NB4 (cell line): ENCODE data around the gene MFF.
A peak's percentile ranks its signal among the peaks of the same experiment; 100 is the strongest.

Experiments used
- DNase-seq: peaks from one replicate; pipeline ENCODE4 v3.0.0; 2010; ENCODE audit warnings: low read depth
- H3K4me3 ChIP-seq: one replicate; pipeline ENCODE4 v1.5.1; 2011; ENCODE audit warnings: mild to moderate bottlenecking, low read depth, low read length, moderate library complexity
- MYC ChIP-seq: IDR thresholded peaks from 2 replicates; pipeline ENCODE4 v1.6.1; 2011; ENCODE audit warnings: low read depth, low read length
- POLR2A ChIP-seq: IDR thresholded peaks from 2 replicates; pipeline ENCODE4 v1.6.1; 2011; ENCODE audit warnings: mild to moderate bottlenecking; ENCODE audit not compliant: insufficient read length; ENCODE audit errors: extremely low read depth
- TF ChIP-seq, protein P1 (sequence below): IDR thresholded peaks from 2 replicates; pipeline ENCODE4 v1.6.1; 2011; ENCODE audit warnings: low read depth, low read length
- TF ChIP-seq, protein P2 (sequence below): IDR thresholded peaks from one replicate; pipeline ENCODE4 v1.5.1; 2012; ENCODE audit warnings: low read depth, low read length

Gene MFF

GRCh38 chr2:227401550-227401949 lies 76.5 kb downstream of the MFF start:
- no peak for DNase-seq
- TF ChIP-seq, protein P1, sequence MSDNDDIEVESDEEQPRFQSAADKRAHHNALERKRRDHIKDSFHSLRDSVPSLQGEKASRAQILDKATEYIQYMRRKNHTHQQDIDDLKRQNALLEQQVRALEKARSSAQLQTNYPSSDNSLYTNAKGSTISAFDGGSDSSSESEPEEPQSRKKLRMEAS = no peak
- TF ChIP-seq POLR2A (no peak), MYC (no peak)
- TF ChIP-seq, protein P2, sequence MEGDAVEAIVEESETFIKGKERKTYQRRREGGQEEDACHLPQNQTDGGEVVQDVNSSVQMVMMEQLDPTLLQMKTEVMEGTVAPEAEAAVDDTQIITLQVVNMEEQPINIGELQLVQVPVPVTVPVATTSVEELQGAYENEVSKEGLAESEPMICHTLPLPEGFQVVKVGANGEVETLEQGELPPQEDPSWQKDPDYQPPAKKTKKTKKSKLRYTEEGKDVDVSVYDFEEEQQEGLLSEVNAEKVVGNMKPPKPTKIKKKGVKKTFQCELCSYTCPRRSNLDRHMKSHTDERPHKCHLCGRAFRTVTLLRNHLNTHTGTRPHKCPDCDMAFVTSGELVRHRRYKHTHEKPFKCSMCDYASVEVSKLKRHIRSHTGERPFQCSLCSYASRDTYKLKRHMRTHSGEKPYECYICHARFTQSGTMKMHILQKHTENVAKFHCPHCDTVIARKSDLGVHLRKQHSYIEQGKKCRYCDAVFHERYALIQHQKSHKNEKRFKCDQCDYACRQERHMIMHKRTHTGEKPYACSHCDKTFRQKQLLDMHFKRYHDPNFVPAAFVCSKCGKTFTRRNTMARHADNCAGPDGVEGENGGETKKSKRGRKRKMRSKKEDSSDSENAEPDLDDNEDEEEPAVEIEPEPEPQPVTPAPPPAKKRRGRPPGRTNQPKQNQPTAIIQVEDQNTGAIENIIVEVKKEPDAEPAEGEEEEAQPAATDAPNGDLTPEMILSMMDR = no peak
- H3K4me3 ChIP-seq = no peak overlapping the region

- TF ChIP-seq MYC = no peak
- no peak for TF ChIP-seq POLR2A
- TF ChIP-seq, protein P2 = no peak
- TF ChIP-seq, protein P1 = no peak
- no peak overlapping the region for H3K4me3 ChIP-seq
These were observed 77.3 kb downstream of the MFF start for GRCh38 chr2:227402321-227402720.

DNA sequence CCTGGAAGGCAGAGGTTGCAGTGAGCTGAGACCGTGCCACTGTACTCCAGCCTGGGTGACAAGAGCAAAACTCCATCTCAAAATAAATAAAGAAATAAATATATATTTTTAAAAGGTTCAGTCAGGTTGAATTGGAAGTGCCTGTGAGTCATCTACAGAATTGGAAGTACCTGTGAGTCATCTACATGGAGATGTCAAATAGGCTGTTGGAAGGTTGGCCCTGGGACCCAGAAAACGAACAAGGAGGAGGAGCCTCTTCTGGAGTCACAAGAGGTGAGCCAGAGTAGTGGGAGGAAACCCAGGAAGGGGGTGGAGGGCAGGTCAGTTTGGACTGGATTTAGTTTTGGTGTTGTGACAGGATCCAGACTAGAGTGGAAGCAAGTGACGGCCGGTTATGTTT lies 77.9 kb downstream of the MFF start:
- no peak overlapping the region for H3K4me3 ChIP-seq
- TF ChIP-seq MYC (no peak), POLR2A (no peak)
- TF ChIP-seq, protein P1 = no peak
- TF ChIP-seq, protein P2 = no peak
- DNase-seq = no peak

More at GRCh38 chr2:227402321-227402720, 77.3 kb downstream of the MFF start:
- DNase-seq = no peak

DNA sequence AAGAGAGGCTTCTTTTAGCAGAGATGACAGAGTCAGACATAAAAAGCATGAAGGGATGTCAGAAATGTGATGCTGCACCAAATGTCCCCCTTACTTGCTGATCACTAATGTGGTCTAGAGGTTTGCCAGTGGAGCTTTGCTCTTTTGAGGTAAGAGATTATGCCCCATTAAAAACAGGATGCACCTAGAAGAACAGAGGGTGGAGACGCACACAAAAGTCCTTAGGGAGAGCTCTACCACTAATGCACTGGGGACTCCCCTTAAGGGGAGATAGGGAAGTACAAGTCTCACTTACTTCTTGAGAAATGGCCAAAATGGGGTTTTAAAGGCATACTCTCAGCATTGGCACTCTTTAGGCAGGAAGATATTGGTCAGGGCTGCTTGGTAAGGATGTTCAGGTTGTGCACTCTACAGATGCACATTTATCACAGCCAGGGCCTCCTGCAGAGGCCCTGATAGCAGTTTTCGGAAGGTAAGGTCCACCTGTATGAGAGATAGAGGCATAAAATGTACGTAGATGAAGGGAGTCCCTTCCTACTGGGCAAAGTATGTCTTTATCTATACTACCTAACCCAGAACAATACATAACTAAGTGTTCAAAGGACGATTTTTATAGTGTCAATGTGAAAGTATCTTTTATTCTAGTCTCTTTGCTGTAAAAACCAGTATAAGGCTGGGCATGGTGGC lies 79.7 kb downstream of the MFF start:
- DNase-seq = peak; percentile 75
- no peak overlapping the region for H3K4me3 ChIP-seq
- TF ChIP-seq POLR2A = no peak
- TF ChIP-seq, protein P1 = no peak
- TF ChIP-seq, protein P2 = no peak
- TF ChIP-seq MYC = no peak

DNA sequence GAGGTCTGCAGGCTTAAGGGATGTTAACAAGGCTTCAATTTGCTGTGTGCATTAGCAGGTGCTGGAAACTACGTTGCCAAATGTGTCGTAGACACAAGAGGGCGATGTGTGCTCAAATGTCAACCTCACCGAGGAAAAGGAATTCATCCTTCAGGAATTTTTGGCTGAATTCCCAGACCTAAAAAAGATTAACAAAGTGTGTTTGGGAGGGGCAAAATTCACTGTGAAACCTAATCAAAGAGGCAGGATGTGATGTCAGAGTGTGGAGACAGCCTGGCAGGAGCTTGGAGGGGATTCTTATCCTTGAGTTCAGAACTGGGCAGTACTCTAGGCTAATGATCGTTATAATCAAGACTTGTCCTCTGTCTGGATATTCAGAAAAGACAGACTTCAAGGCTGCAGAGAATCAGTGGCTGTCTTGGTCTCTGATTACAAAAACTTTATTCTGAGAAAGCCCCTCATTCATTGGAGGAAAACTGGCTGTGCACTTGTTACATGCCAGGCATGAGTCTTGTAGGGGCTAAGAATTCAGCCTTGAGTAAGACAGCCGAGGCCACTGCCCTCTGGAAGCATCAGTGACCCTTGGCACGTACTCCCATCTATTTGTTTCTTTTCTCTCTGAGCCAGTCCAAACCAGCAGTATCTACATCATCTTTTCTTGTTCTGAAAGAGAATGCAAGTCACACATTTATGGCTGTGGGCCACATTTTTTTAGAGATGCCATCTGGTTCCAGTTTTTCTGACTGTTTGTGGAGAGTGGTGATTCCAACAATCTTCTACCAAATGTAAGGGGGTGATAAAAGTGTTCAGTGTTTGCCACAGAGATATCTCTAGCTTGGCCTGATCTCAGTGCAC lies 81.4 kb downstream of the MFF start:
- TF ChIP-seq, protein P2 = peak; percentile 54
- no peak for TF ChIP-seq POLR2A
- DNase-seq = peak; percentile 46
- H3K4me3 ChIP-seq = no peak overlapping the region
